ENCODE data around the gene FBH1. TPM values are rescaled to one million over a fixed set of nuclear protein-coding genes. Genes with fewer than 3 reads are reported as not detected.

The FBH1 gene
- total and polyA plus RNA-seq, 4 experiments from 2014 or later, result 71.1 to 97.5 (median 83.6) TPM

- Histone ChIP-seq H3K9me3 (ENCODE audit: control insufficient read depth in 1 of 2, low read length in 2 of 2) (no peaks in the 10 kb centered on the region), H3K36me3 (ENCODE audit: insufficient read depth, low read length) (no peaks in the 10 kb centered on the region), H3K4me1 (ENCODE audit: insufficient read depth, low read length) (peaks cover 5% of the 10 kb centered on the region), H3K27me3 (ENCODE audit: insufficient read depth, low read length) (no peaks in the 10 kb centered on the region), H3K27ac (ENCODE audit: low read depth, low read length) (no peak overlapping the region), H3K4me3 (ENCODE audit: low read length in 2 of 2) (no peak overlapping the region)
- ChIA-PET CTCF (ENCODE audit: partially characterized antibody) (no interaction called here), POLR2A (ENCODE audit: partially characterized antibody) (no interaction called here)
- Mint-ChIP-seq H3K9me3 (no peaks in the 10 kb centered on the region), H3K27me3 (peaks cover 0 to 2% of the 10 kb centered on the region in 2 donors), H3K4me1 (peaks cover 6 to 13% (median 10%) of the 10 kb centered on the region in 4 donors), H3K4me3 (no peak overlapping the region), H3K36me3 (no peaks in the 10 kb centered on the region), H3K27ac (no peak overlapping the region)
- DNase-seq, result no peak
- intact Hi-C loops (cut with micrococcal nuclease), result no loop called here
Measured at GRCh38 chr10:5985029-5985428, 95.0 kb downstream of the FBH1 start.

Other genes with a start within 250 kb of the FBH1 start
- gene ASB13, start 223.6 kb upstream of the FBH1 start, total RNA-seq, result 10 to 100 TPM; 15.4 to 18.5 TPM
- 10 to 100 TPM; 15.9 to 16.9 TPM for gene ASB13, start 223.6 kb upstream of the FBH1 start, polyA plus RNA-seq
- 10 to 100 TPM; 69.1 to 85.7 TPM for gene TASOR2, start 205.4 kb upstream of the FBH1 start, total RNA-seq
- gene TASOR2, start 205.4 kb upstream of the FBH1 start, polyA plus RNA-seq, result 10 to 100 TPM in 1 of 2 donors, 1 to 10 TPM in 1; 4.8 to 15.9 TPM
- 100 to 1,000 TPM; 137 to 140 TPM for gene GDI2, start 76.8 kb upstream of the FBH1 start, total RNA-seq
- gene GDI2, start 76.8 kb upstream of the FBH1 start, polyA plus RNA-seq, result 100 to 1,000 TPM; 193 to 248 TPM
- 1 to 10 TPM; 6.6 to 8.4 TPM for gene ANKRD16, start 350 bp upstream of the FBH1 start, total RNA-seq
- 1 to 10 TPM; 1.5 to 4.1 TPM for gene ANKRD16, start 350 bp upstream of the FBH1 start, polyA plus RNA-seq
- 10 to 100 TPM; 11.1 to 14.7 TPM for gene IL15RA, start 87.3 kb downstream of the FBH1 start, total RNA-seq
- 10 to 100 TPM; 17.4 to 20.0 TPM for gene IL15RA, start 87.3 kb downstream of the FBH1 start, polyA plus RNA-seq
- gene IL2RA, start 172.1 kb downstream of the FBH1 start, total RNA-seq, result 10 to 100 TPM; 15.1 to 17.1 TPM
- 10 to 100 TPM; 23.7 to 29.9 TPM for gene IL2RA, start 172.1 kb downstream of the FBH1 start, polyA plus RNA-seq
- 100 to 1,000 TPM; 117 to 125 TPM for gene RBM17, start 198.8 kb downstream of the FBH1 start, total RNA-seq
- 100 to 1,000 TPM in 1 of 2 donors, 10 to 100 TPM in 1; 46.3 to 104 TPM for gene RBM17, start 198.8 kb downstream of the FBH1 start, polyA plus RNA-seq

Data from CD4-positive, alpha-beta memory T cell (primary cell).